SK-N-SH (cell line): Measurements from ENCODE around the gene TFF3. TPM values are rescaled to one million over a fixed set of nuclear protein-coding genes. Genes with fewer than 3 reads are reported as not detected.

Experiments used
- CTCF ChIA-PET: fragments of 300-600, 350-600 bp; formaldehyde crosslinking; extraction: SDS; loops from one replicate; lab custom pipeline; 2021; lab: Yijun Ruan, JAX
- POLR2A ChIA-PET: fragments of 350-600 bp; sonication (Branson Sonifier 250); formaldehyde crosslinking; extraction: SDS; loops from one replicate; lab custom pipeline; 2020; ENCODE audit warnings: antibody characterized with exemption, inconsistent platforms; lab: Yijun Ruan, JAX
- DNase-seq: peaks from one replicate; pipeline ENCODE4 v3.0.0; 2012
- H2AFZ ChIP-seq: fragments of 200-600 bp; sonication (generic); 2 replicates; pipeline ENCODE4 v1.8.1; 2016; ENCODE audit warnings: antibody characterized with exemption, mild to moderate bottlenecking, low read depth
- H3F3A ChIP-seq: fragments of 200-600 bp; sonication (generic); replicated peaks from 2 replicates; pipeline ENCODE3; 2016; ENCODE audit warnings: antibody characterized with exemption, mild to moderate bottlenecking; ENCODE audit not compliant: insufficient read depth
- H3K27ac ChIP-seq, 2 experiments: fragments of 200-500 bp in 1 of 2; fragments of 200-600 bp in 1 of 2; sonication (Bioruptor generic) in 1 of 2; sonication (generic), shearing (Covaris generic) in 1 of 2; 2 replicates each; pipeline versions ENCODE4 v1.5.1 to v1.6.1; 2014 to 2016; ENCODE audit warnings: low read depth in 2 of 2, inconsistent platforms in 1 of 2, low read length in 1 of 2, mild to moderate bottlenecking in 1 of 2, mixed read lengths in 1 of 2
- H3K27me3 ChIP-seq: fragments of 200-600 bp; sonication (generic), shearing (Covaris generic); 2 replicates; pipeline ENCODE4 v1.6.1; 2016; ENCODE audit warnings: mixed run types; ENCODE audit not compliant: insufficient read depth
- H3K36me3 ChIP-seq, 2 experiments: fragments of 200-500 bp in 1 of 2; fragments of 200-600 bp in 1 of 2; sonication (Bioruptor generic) in 1 of 2; sonication (generic) in 1 of 2; replicated peaks in 1 of 2; 2 replicates each; pipeline versions ENCODE3 to v1.5.1; 2014 to 2016; ENCODE audit warnings: low read length in 1 of 2, mild to moderate bottlenecking in 1 of 2; ENCODE audit not compliant: insufficient read depth in 2 of 2, control insufficient read depth in 1 of 2
- H3K4me1 ChIP-seq, 2 experiments: fragments of 200-500 bp in 1 of 2; fragments of 200-600 bp in 1 of 2; sonication (Bioruptor generic) in 1 of 2; sonication (generic), shearing (Covaris generic) in 1 of 2; 2 replicates each; pipeline versions ENCODE4 v1.5.1 to v1.6.1; 2014 to 2016; ENCODE audit warnings: low read depth in 1 of 2, low read length in 1 of 2, mixed run types in 1 of 2; ENCODE audit not compliant: insufficient read depth in 2 of 2, control insufficient read depth in 1 of 2
- H3K4me2 ChIP-seq: fragments of 200-600 bp; sonication (generic), shearing (Covaris generic); 2 replicates; pipeline ENCODE4 v1.6.1; 2017; ENCODE audit warnings: mixed run types
- H3K4me3 ChIP-seq, 2 experiments: fragments of 200-500 bp in 1 of 2; fragments of 200-600 bp in 1 of 2; sonication (Bioruptor generic) in 1 of 2; sonication (generic), shearing (Covaris generic) in 1 of 2; 2 replicates each; pipeline versions ENCODE4 v1.5.1 to v1.8.1; 2014 to 2016; ENCODE audit warnings: low read depth in 2 of 2, inconsistent platforms in 1 of 2, low read length in 1 of 2, mild to moderate bottlenecking in 1 of 2, mixed read lengths in 1 of 2, moderate library complexity in 1 of 2
- H3K79me2 ChIP-seq: fragments of 200-600 bp; sonication (generic); 2 replicates; pipeline ENCODE4 v1.8.1; 2017; ENCODE audit warnings: mild to moderate bottlenecking; ENCODE audit not compliant: insufficient read depth
- H3K9ac ChIP-seq: fragments of 200-600 bp; sonication (generic); 2 replicates; pipeline ENCODE4 v1.6.1; 2017; ENCODE audit warnings: mixed run types
- H3K9me2 ChIP-seq: fragments of 200-600 bp; sonication (generic); 2 replicates; pipeline ENCODE4 v1.6.1; 2017; ENCODE audit warnings: mixed run types
- H3K9me3 ChIP-seq: fragments of 200-600 bp; sonication (generic); 2 replicates; pipeline ENCODE4 v1.6.1; 2017; ENCODE audit warnings: mixed run types, mild to moderate bottlenecking, moderate library complexity
- H4K20me1 ChIP-seq: fragments of 200-600 bp; sonication (generic); 2 replicates; pipeline ENCODE4 v1.6.1; 2017; ENCODE audit warnings: mild to moderate bottlenecking, mixed run types; ENCODE audit not compliant: insufficient read depth
- CTCF ChIP-seq: fragments of 200-600 bp; sonication (generic); IDR thresholded peaks from 2 replicates; pipeline ENCODE4 v1.6.1; 2017; ENCODE audit warnings: antibody characterized with exemption, mild to moderate bottlenecking, moderate library complexity
- EP300 ChIP-seq, 2 experiments: IDR thresholded peaks; 2 replicates each; pipeline versions ENCODE4 v1.4.0 to v1.6.1; 2012; ENCODE audit warnings: borderline replicate concordance in 1 of 2, low read depth in 1 of 2, low read length in 1 of 2
- EZH2phosphoT487 ChIP-seq: fragments of 200-600 bp; sonication (generic); IDR thresholded peaks from 2 replicates; pipeline ENCODE4 v1.6.1; 2017; ENCODE audit warnings: low read depth, mixed run types, mild to moderate bottlenecking, antibody characterized with exemption, moderate library complexity, borderline replicate concordance
- FOXM1 ChIP-seq: IDR thresholded peaks from 2 replicates; pipeline ENCODE4 v1.4.0; 2012; ENCODE audit warnings: low read depth, mild to moderate bottlenecking
- GATA2 ChIP-seq: sonication (generic); formaldehyde crosslinking; IDR thresholded peaks from 2 replicates; pipeline ENCODE4 v1.5.0; 2020; ENCODE audit warnings: mild to moderate bottlenecking, missing genetic modification reagents
- IRF3 ChIP-seq: fragments of 150-350 bp; IDR thresholded peaks from 2 replicates; pipeline ENCODE4 v1.6.1; 2016; ENCODE audit warnings: mild to moderate bottlenecking, low read depth, low read length
- MEF2A ChIP-seq: IDR thresholded peaks from 2 replicates; pipeline ENCODE4 v1.4.0; 2012; ENCODE audit warnings: low read depth, borderline replicate concordance
- MXI1 ChIP-seq: IDR thresholded peaks from 2 replicates; pipeline ENCODE4 v1.6.1; 2012; ENCODE audit warnings: mild to moderate bottlenecking, low read depth, low read length, improper control_type of control experiment
- NRF1 ChIP-seq: IDR thresholded peaks from 2 replicates; pipeline ENCODE4 v1.6.1; 2012; ENCODE audit warnings: low read depth, mild to moderate bottlenecking, low read length
- POLR2AphosphoS5 ChIP-seq: IDR thresholded peaks from 2 replicates; pipeline ENCODE4 v1.6.1; 2012; ENCODE audit warnings: low read depth, low read length
- RAD21 ChIP-seq: IDR thresholded peaks from 2 replicates; pipeline ENCODE4 v1.6.1; 2012; ENCODE audit warnings: mild to moderate bottlenecking, low read length
- RXRA ChIP-seq: IDR thresholded peaks from 2 replicates; pipeline ENCODE4 v1.4.0; 2012; ENCODE audit warnings: low read depth, mild to moderate bottlenecking, borderline replicate concordance
- SMC3 ChIP-seq: IDR thresholded peaks from 2 replicates; pipeline ENCODE4 v1.6.1; 2012; ENCODE audit warnings: low read depth, low read length, improper control_type of control experiment
- TCF12 ChIP-seq: IDR thresholded peaks from 2 replicates; pipeline ENCODE4 v1.4.0; 2012
- TEAD4 ChIP-seq: IDR thresholded peaks from 2 replicates; pipeline ENCODE4 v1.4.0; 2012; ENCODE audit warnings: mild to moderate bottlenecking, borderline replicate concordance; ENCODE audit not compliant: insufficient read depth
- USF1 ChIP-seq: IDR thresholded peaks from 2 replicates; pipeline ENCODE4 v1.4.0; 2012; ENCODE audit warnings: low read depth, borderline replicate concordance
- YY1 ChIP-seq: IDR thresholded peaks from 2 replicates; pipeline ENCODE4 v1.4.0; 2012; ENCODE audit warnings: low read depth, mild to moderate bottlenecking
- ZBTB33 ChIP-seq: IDR thresholded peaks from 2 replicates; pipeline ENCODE4 v1.4.0; 2012; ENCODE audit warnings: low read depth, borderline replicate concordance
- WGBS: methylation state at CpG from one replicate; pipeline ENCODE4 v1.1.6; 2017; ENCODE audit warnings: low lambda C conversion rate; 5-methylcytosine and 5-hydroxymethylcytosine counted together
- polyA plus RNA-seq, 3 experiments: library from polyadenylated mRNA; depleted of rRNA; stranded (reverse); fragments of >200 nt; gene quantifications; 2 replicates each; pipeline ENCODE4 v1.2.3, GENCODE V29; 2012

TFF3 gene
- polyA plus RNA-seq, 1 of the 3 experiments (the other 2 are of a cell fraction): not detected

GRCh38 chr21:42291751-42292562 lies 23.3 kb downstream of the TFF3 start:
- no peaks in the 10 kb centered on the region for H3K4me1 ChIP-seq
- no peak overlapping the region for H3K4me2 ChIP-seq
- no peak overlapping the region for H3K27ac ChIP-seq
- H3K9me3 ChIP-seq: no peaks in the 10 kb centered on the region
- DNase-seq: peak; percentile 47
- H3F3A ChIP-seq: no peaks in the 10 kb centered on the region
- no peaks in the 10 kb centered on the region for H4K20me1 ChIP-seq
- 67% methylated on average over 10 of the region's 22 CpGs for WGBS
- H3K36me3 ChIP-seq: no peaks in the 10 kb centered on the region
- no peaks in the 10 kb centered on the region for H3K9me2 ChIP-seq
- CTCF ChIA-PET: interaction anchor here (1.2 to 2.6 kb wide), 2 partner anchors 18 to 146 kb away, joined by 3 to 10 read pairs; no protein-coding TSS in a partner anchor
- H3K4me3 ChIP-seq: no peak overlapping the region
- no peak for TF ChIP-seq USF1
- no peak for TF ChIP-seq NRF1
- TF ChIP-seq EZH2phosphoT487: no peak
- no peak for TF ChIP-seq MEF2A
- no peak for TF ChIP-seq TCF12
- TF ChIP-seq ZBTB33: no peak
- no peak for TF ChIP-seq SMC3
- no peaks in the 10 kb centered on the region for H3K27me3 ChIP-seq
- H3K9ac ChIP-seq: no peak overlapping the region
- no peak overlapping the region for H2AFZ ChIP-seq
- POLR2A ChIA-PET: no interaction called here
- H3K79me2 ChIP-seq: no peaks in the 10 kb centered on the region

DNA sequence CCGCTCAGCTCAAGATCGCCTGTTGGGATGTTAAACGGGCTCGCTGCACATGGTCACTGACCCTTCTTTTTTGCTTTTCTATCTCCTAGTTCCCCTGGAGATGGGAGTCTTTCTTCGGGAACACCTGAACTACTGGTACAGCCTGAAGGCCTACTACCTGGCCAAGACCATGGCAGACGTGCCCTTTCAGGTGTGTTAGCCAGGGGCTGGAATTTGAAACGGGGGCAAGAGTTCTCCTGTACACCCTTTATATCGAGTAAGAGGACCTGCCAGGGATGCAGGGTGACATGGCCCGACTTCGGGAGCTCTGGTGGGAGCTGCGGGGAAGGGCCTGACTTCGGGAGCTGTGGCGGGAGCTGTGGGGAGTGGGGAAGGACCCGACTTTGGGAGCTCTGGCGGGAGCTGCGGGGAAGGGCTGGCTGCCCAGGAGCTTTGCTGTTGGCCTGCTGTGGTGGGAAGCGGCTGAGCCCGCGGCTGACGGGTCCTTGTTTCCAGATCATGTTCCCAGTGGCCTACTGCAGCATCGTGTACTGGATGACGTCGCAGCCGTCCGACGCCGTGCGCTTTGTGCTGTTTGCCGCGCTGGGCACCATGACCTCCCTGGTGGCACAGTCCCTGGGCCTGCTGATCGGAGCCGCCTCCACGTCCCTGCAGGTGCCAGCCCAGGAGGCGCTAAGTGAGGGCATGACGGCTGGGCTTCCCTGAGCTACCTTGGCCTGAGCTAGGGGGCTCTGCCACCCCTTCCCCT lies 24.0 kb downstream of the TFF3 start:
- no peak for DNase-seq
- Histone ChIP-seq H3K9ac (no peak overlapping the region), H3K4me1 (no peaks in the 10 kb centered on the region), H2AFZ (no peak overlapping the region), H3K27me3 (no peaks in the 10 kb centered on the region), H3K79me2 (no peaks in the 10 kb centered on the region), H3K9me3 (no peaks in the 10 kb centered on the region), H3K4me3 (no peak overlapping the region), H3K4me2 (no peak overlapping the region), H3K27ac (no peak overlapping the region), H3F3A (no peaks in the 10 kb centered on the region), H3K9me2 (no peaks in the 10 kb centered on the region), H4K20me1 (no peaks in the 10 kb centered on the region), H3K36me3 (no peaks in the 10 kb centered on the region)
- 66% methylated on average over 16 of the region's 35 CpGs for WGBS
- ChIA-PET POLR2A (no interaction called here), CTCF (interaction anchor here (1.2 to 2.6 kb wide), 3 partner anchors 19 to 146 kb away, joined by 3 to 10 read pairs (median 4); no protein-coding TSS in a partner anchor)
- TF ChIP-seq POLR2AphosphoS5 (no peak), USF1 (no peak), RXRA (no peak), YY1 (no peak), IRF3 (no peak), FOXM1 (no peak), TCF12 (no peak), GATA2 (CRISPR knock-in tag) (no peak), EP300 (IDR thresholded peaks at IDR 0.05; ENCODE audit: borderline replicate concordance in 1 of 2, low read depth in 1 of 2, low read length in 1 of 2) (no peak), RAD21 (no peak), TEAD4 (no peak), SMC3 (no peak), CTCF (no peak), MXI1 (no peak)
